Mucosa of rectum (tissue), 2 donors: ENCODE measurements around the gene CD226.
A peak's percentile ranks its signal among the peaks of the same experiment; 100 is the strongest.

Experiments
- H3K27ac ChIP-seq, 2 donors: one replicate each; pipeline ENCODE4 v1.7.0; 2013; ENCODE audit warnings: inconsistent platforms in 2 of 2, low read depth in 2 of 2, low read length in 2 of 2
- H3K27me3 ChIP-seq, 2 donors: one replicate each; pipeline ENCODE4 v1.7.0; 2013; ENCODE audit warnings: low read length in 2 of 2; ENCODE audit not compliant: control insufficient read depth in 2 of 2, insufficient read depth in 2 of 2
- H3K36me3 ChIP-seq, 2 donors: one replicate each; pipeline ENCODE4 v1.7.0; 2013; ENCODE audit warnings: low read length in 2 of 2; ENCODE audit not compliant: control insufficient read depth in 2 of 2, insufficient read depth in 2 of 2
- H3K4me1 ChIP-seq, 2 donors: one replicate each; pipeline ENCODE4 v1.7.0; 2013; ENCODE audit warnings: low read length in 2 of 2, mild to moderate bottlenecking in 1 of 2; ENCODE audit not compliant: control insufficient read depth in 2 of 2, insufficient read depth in 2 of 2
- H3K4me3 ChIP-seq, 2 donors: one replicate each; pipeline ENCODE4 v1.7.0; 2013; ENCODE audit warnings: low read length in 2 of 2
- H3K9ac ChIP-seq, 2 donors: one replicate each; pipeline ENCODE4 v1.7.0; 2013; ENCODE audit warnings: low read length in 2 of 2, low read depth in 1 of 2, mild to moderate bottlenecking in 1 of 2
- H3K9me3 ChIP-seq, 2 donors: one replicate each; pipeline ENCODE4 v1.7.0; 2013; ENCODE audit warnings: low read length in 2 of 2; ENCODE audit not compliant: control insufficient read depth in 2 of 2
- donor health status: healthy.
- donor health status: Normal muscosa, but diverticular disease.

Gene CD226

DNA sequence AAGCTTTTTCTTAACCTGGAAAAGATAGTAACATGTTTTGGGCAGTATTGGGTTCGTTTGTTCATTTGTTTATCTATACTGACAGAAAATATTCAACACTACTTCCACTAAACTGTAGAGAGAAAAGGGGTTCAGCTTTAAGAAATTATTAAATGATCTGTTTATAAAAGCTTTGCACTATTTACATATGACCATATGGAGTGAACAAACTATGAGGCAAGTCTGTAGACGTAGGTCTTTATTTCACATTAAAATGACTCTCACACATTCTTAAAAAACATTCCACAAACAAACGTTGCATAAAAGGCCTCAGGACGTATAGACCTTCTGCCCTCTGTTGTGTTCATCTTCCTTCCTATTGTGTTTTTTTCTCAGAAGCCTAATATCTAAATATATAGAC lies 94.6 kb downstream of the CD226 start:
- H3K4me1 ChIP-seq, result no peaks in the 10 kb centered on the region
- no peaks in the 10 kb centered on the region for H3K27me3 ChIP-seq
- H3K9me3 ChIP-seq, result no peaks in the 10 kb centered on the region
- no peak overlapping the region for H3K4me3 ChIP-seq
- no peak overlapping the region for H3K27ac ChIP-seq
- H3K9ac ChIP-seq, result no peak overlapping the region
- no peaks in the 10 kb centered on the region for H3K36me3 ChIP-seq

GRCh38 chr18:69845593-69846506 lies 101.8 kb downstream of the CD226 start:
- Histone ChIP-seq H3K27me3 (no peaks in the 10 kb centered on the region), H3K4me1 (peaks cover 0 to 6% of the 10 kb centered on the region in 2 donors), H3K36me3 (no peaks in the 10 kb centered on the region), H3K9ac (no peak overlapping the region), H3K4me3 (peak overlapping the region in 1 of 2 donors; percentile 20), H3K9me3 (no peaks in the 10 kb centered on the region), H3K27ac (no peak overlapping the region)

DNA sequence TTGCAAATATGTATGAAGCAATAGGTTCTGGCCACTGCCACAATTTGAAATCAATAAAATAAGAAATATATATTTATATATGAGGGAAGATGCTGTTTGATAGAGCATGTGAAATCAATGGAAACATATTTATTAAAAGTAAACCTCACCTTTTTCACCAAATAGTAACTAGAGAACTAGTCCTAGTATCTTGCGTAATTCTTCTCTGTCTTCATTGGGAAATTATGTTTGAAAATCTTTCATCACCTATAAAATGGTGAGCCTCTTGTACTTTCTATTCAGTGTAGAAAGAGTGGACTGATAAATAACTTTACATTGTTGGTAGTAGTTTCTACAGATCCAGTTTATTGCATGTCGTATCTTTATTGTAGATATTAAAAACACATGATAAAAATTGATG lies 103.0 kb downstream of the CD226 start:
- peaks cover 0 to 6% of the 10 kb centered on the region in 2 donors for H3K4me1 ChIP-seq
- no peaks in the 10 kb centered on the region for H3K36me3 ChIP-seq
- no peak overlapping the region for H3K27ac ChIP-seq
- H3K9me3 ChIP-seq, result no peaks in the 10 kb centered on the region
- no peaks in the 10 kb centered on the region for H3K27me3 ChIP-seq
- H3K4me3 ChIP-seq, result no peak overlapping the region
- no peak overlapping the region for H3K9ac ChIP-seq

DNA sequence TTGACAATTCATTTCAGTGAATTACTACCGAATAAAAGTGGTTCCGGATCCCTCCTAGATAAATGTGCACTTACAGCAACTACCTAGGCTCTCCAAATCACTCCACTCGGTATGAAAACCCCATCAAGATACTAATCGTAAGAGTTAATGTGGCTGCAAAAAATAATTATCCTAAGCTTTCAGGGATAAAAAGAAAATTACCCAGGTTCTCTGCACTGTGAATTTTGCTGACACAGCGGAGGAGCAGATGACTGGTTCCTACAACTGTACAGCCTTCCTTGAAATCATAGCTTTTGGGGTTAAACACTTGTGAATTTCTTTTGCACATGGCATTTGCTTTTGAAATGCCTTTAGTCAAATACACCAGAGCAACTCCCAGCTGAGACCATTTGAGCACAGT lies 104.7 kb downstream of the CD226 start:
- Histone ChIP-seq H3K9me3 (no peaks in the 10 kb centered on the region), H3K9ac (no peak overlapping the region), H3K36me3 (no peaks in the 10 kb centered on the region), H3K4me3 (no peak overlapping the region), H3K4me1 (peaks cover 0 to 6% of the 10 kb centered on the region in 2 donors), H3K27ac (no peak overlapping the region), H3K27me3 (no peaks in the 10 kb centered on the region)

DNA sequence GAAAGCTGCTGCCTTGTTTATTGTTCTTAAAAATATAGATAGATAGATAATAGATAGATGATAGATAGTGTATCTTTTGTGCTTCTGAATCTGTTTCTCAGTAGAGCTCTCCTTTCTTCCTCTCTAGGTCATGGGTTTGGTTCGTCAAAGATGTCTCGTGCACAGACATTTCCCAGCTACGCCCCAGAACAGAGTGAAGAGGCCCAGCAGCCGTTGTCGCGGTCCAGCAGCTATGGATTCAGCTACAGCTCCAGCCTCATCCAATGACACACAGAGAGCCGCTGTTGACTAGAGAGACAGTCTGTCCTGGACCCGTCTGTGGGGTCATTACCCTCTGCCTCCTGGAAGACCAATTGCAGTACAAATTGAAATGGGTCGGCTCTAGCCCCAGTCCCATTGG lies 106.6 kb downstream of the CD226 start:
- Histone ChIP-seq H3K27me3 (no peaks in the 10 kb centered on the region), H3K4me1 (peaks cover 0 to 6% of the 10 kb centered on the region in 2 donors), H3K9ac (no peak overlapping the region), H3K9me3 (no peaks in the 10 kb centered on the region), H3K27ac (no peak overlapping the region), H3K36me3 (no peaks in the 10 kb centered on the region), H3K4me3 (no peak overlapping the region)

- H3K36me3 ChIP-seq, result no peaks in the 10 kb centered on the region
- H3K4me1 ChIP-seq, result peaks cover 0 to 2% of the 10 kb centered on the region in 2 donors
- H3K9ac ChIP-seq, result no peak overlapping the region
- H3K27ac ChIP-seq, result no peak overlapping the region
- H3K27me3 ChIP-seq, result no peaks in the 10 kb centered on the region
- H3K4me3 ChIP-seq, result no peak overlapping the region
- no peaks in the 10 kb centered on the region for H3K9me3 ChIP-seq
These were observed 107.2 kb downstream of the CD226 start for GRCh38 chr18:69840445-69840844.

DNA sequence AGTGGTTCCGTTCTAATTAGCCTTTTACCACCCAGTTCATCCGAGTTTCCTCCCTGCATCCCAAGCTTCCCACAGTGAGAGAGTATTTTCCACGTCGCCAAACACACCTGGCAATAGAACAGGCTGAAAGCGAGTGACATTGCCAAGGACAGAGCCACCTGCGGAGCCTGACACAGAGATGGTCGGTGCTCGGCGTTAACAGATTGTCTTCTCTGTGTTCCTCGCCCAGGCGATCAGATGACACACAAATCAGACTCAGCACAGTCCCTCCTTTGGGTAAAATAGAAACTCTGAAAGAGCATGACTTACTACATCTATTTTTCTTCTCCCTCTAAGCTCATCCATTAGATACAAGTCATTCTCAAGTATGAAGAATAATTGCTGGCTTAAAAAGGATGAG lies 107.7 kb downstream of the CD226 start:
- Histone ChIP-seq H3K4me1 (no peaks in the 10 kb centered on the region), H3K9ac (no peak overlapping the region), H3K36me3 (no peaks in the 10 kb centered on the region), H3K9me3 (no peaks in the 10 kb centered on the region), H3K4me3 (no peak overlapping the region), H3K27me3 (no peaks in the 10 kb centered on the region), H3K27ac (no peak overlapping the region)

- no peaks in the 10 kb centered on the region for H3K4me1 ChIP-seq
- no peak overlapping the region for H3K9ac ChIP-seq
- H3K9me3 ChIP-seq, result no peaks in the 10 kb centered on the region
- no peak overlapping the region for H3K27ac ChIP-seq
- H3K27me3 ChIP-seq, result no peaks in the 10 kb centered on the region
- H3K4me3 ChIP-seq, result no peak overlapping the region
- no peaks in the 10 kb centered on the region for H3K36me3 ChIP-seq
These were observed 108.2 kb downstream of the CD226 start for GRCh38 chr18:69839497-69839896.

DNA sequence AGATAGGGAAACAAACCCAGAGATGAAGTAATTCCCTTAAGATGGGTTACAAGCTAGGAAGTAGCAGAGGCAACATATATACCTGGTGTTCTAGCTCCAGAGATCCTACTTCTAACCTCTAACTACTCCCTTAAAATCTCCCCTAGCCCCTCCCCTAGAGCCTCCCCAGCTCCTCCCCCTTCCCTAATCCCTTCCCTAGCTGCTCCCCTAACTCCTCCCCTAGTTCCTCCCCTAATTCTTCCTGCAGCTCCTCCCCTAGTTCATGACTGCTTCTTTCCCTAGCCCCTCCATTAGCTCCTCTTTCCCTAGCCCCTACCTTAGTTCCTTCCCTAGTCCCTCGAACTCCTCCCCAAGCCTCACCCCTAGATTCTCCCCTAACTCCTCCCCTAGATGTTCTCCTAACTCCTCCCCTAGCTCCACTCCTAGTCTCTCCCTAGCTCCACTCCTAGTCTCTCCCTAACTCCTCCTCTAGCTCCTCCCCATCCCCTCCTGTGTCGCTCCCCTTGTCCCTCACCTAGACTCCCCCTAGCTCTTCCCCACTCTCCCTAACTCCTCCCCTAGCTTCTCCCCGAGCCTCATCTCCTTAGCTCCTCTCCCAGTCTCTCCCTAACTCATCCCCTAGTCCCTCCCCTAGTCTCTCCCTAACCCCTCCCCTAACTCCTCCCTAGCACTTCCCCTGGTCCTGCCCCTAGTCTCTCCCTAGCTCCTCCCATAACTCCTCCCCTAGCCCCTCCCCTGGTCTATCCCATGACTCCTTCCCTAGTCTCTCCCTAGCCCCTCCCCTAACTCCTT lies 108.9 kb downstream of the CD226 start:
- Histone ChIP-seq H3K4me3 (no peak overlapping the region), H3K9me3 (no peaks in the 10 kb centered on the region), H3K27ac (no peak overlapping the region), H3K36me3 (no peaks in the 10 kb centered on the region), H3K4me1 (no peaks in the 10 kb centered on the region), H3K9ac (no peak overlapping the region), H3K27me3 (no peaks in the 10 kb centered on the region)

GRCh38 chr18:69838003-69838402 lies 109.7 kb downstream of the CD226 start:
- Histone ChIP-seq H3K9me3 (no peaks in the 10 kb centered on the region), H3K36me3 (no peaks in the 10 kb centered on the region), H3K27ac (no peak overlapping the region), H3K27me3 (no peaks in the 10 kb centered on the region), H3K4me3 (no peak overlapping the region), H3K4me1 (no peaks in the 10 kb centered on the region), H3K9ac (no peak overlapping the region)
